Amniotic stem cell (primary cell): ENCODE results near the gene RESF1.

ENCODE experiments used
- DNase-seq: peaks from one replicate; lab custom pipeline; 2025; lab: John Stamatoyannopoulos, UW

The RESF1 gene

GRCh38 chr12:31961137-31961536 is 1.9 kb downstream of the RESF1 start:
- no peak for DNase-seq

GRCh38 chr12:31962076-31962475 is 2.9 kb downstream of the RESF1 start:
- no peak for DNase-seq

- DNase-seq = no peak
Observed at GRCh38 chr12:31964280-31964679, 5.1 kb downstream of the RESF1 start.

GRCh38 chr12:31965090-31965489 is 5.9 kb downstream of the RESF1 start:
- DNase-seq = no peak

- no peak for DNase-seq
Observed at GRCh38 chr12:31966558-31967205, 7.5 kb downstream of the RESF1 start.

GRCh38 chr12:31967539-31967938 is 8.3 kb downstream of the RESF1 start:
- no peak for DNase-seq

GRCh38 chr12:31970199-31970598 is 11.0 kb downstream of the RESF1 start:
- no peak for DNase-seq

GRCh38 chr12:31973818-31974217 is 14.6 kb downstream of the RESF1 start:
- DNase-seq = no peak

GRCh38 chr12:31974673-31975072 is 15.5 kb downstream of the RESF1 start:
- DNase-seq = no peak

GRCh38 chr12:31984806-31985591 is 25.8 kb downstream of the RESF1 start:
- DNase-seq = no peak

GRCh38 chr12:31985832-31986231 is 26.6 kb downstream of the RESF1 start:
- DNase-seq = no peak

GRCh38 chr12:31989571-31990362 is 30.6 kb downstream of the RESF1 start:
- no peak for DNase-seq

- no peak for DNase-seq
Observed at GRCh38 chr12:31991146-31991545, 31.9 kb downstream of the RESF1 start.

- DNase-seq = no peak
Observed at GRCh38 chr12:31991815-31992214, 32.6 kb downstream of the RESF1 start.

GRCh38 chr12:31999692-32000091 is 40.5 kb downstream of the RESF1 start:
- no peak for DNase-seq

GRCh38 chr12:32000373-32001005 is 41.3 kb downstream of the RESF1 start:
- no peak for DNase-seq

GRCh38 chr12:32002848-32003493 is 43.8 kb downstream of the RESF1 start:
- no peak for DNase-seq

- no peak for DNase-seq
Observed at GRCh38 chr12:32003654-32004053, 44.4 kb downstream of the RESF1 start.

- DNase-seq = no peak
Observed at GRCh38 chr12:32005496-32006125, 46.4 kb downstream of the RESF1 start.
